ENCODE measurements around the gene ZIC1. TPM values are rescaled to one million over a fixed set of nuclear protein-coding genes. Genes with fewer than 3 reads are reported as not detected.

ZIC1 gene
- total and polyA plus RNA-seq, 9 of the 15 experiments (the other 6 are each of a cell fraction or from before 2014, with no cell fraction given): 0.21 to 0.42 TPM; not detected in 7

DNA sequence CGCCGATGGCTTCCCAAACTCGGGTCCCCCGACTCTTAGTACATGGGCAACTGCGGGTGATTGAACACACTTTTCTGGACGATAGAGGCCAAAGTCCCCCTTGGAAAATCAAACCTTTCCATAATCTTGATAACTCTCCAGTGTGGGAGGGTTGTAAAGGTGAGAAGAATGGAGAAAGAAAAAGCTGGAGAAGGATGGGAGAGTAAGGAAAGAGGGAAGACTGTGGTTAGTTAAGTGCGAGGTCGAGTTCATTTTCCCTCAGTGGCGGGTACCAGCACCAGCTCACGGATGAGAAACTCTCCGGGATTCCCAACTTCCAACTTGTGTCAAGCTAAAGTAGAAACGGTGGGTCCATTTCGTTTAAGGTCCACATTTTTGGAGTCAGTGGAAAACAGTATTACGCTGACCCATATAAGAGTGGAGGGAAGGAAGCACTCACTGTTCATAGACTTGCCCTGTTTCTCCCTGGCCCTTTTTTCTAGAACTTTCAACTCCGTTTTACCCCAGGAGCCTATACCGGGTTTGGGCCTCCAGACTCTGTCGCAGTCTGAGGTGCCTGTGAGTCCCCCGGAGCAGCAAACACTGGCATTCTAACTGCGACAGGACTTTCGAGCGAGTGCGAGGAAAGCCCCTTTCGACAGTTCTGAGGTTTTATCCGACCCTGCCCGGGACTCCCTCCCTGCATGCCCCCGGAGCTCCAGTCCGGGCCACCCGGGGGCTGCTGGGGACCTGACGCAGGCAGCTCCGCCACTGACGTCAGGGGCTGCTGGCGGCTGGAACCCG lies 14.8 kb downstream of the ZIC1 start (continued):
- TF ChIP-seq, protein P1, sequence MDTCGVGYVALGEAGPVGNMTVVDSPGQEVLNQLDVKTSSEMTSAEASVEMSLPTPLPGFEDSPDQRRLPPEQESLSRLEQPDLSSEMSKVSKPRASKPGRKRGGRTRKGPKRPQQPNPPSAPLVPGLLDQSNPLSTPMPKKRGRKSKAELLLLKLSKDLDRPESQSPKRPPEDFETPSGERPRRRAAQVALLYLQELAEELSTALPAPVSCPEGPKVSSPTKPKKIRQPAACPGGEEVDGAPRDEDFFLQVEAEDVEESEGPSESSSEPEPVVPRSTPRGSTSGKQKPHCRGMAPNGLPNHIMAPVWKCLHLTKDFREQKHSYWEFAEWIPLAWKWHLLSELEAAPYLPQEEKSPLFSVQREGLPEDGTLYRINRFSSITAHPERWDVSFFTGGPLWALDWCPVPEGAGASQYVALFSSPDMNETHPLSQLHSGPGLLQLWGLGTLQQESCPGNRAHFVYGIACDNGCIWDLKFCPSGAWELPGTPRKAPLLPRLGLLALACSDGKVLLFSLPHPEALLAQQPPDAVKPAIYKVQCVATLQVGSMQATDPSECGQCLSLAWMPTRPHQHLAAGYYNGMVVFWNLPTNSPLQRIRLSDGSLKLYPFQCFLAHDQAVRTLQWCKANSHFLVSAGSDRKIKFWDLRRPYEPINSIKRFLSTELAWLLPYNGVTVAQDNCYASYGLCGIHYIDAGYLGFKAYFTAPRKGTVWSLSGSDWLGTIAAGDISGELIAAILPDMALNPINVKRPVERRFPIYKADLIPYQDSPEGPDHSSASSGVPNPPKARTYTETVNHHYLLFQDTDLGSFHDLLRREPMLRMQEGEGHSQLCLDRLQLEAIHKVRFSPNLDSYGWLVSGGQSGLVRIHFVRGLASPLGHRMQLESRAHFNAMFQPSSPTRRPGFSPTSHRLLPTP (IDR thresholded peaks at IDR 0.05; ENCODE audit: borderline replicate concordance, extremely low read depth, insufficient read length): no peak
- no peak for TF ChIP-seq NCOA6 (IDR thresholded peaks at IDR 0.05)
- TF ChIP-seq RHOXF2B (CRISPR knock-in tag; conservative IDR thresholded peaks at IDR 0.05): no peak
- no peak for TF ChIP-seq SPI1 (IDR thresholded peaks at IDR 0.05; ENCODE audit: borderline replicate concordance, low read depth, low read length)
- TF ChIP-seq SNIP1 (IDR thresholded peaks at IDR 0.05; ENCODE audit: low read depth): no peak
- TF ChIP-seq SUPT5H (IDR thresholded peaks at IDR 0.05): no peak
- no peak for TF ChIP-seq SMARCA4 (IDR thresholded peaks at IDR 0.05)
